Liver (tissue), 9 donors: ENCODE results near the gene NSMF. TPM values are rescaled to one million over a fixed set of nuclear protein-coding genes. Genes with fewer than 3 reads are reported as not detected.

Experiments
- DNase-seq: peaks from one replicate; pipeline ENCODE4 v3.0.0-alpha.2; 2017; ENCODE audit warnings: low spot score
- H3K27ac ChIP-seq, 2 donors: one replicate each; pipeline ENCODE4 v1.7.0; 2013; ENCODE audit warnings: inconsistent platforms in 2 of 2, low read length in 2 of 2, control low read depth in 1 of 2, low read depth in 1 of 2, mild to moderate bottlenecking in 1 of 2
- H3K27me3 ChIP-seq, 4 donors: one replicate each; pipeline versions ENCODE4 v1.6.1 to v1.7.0; 2013; ENCODE audit warnings: low read length in 3 of 4, inconsistent platforms in 1 of 4, mild to moderate bottlenecking in 1 of 4, moderate library complexity in 1 of 4; ENCODE audit not compliant: control insufficient read depth in 4 of 4, insufficient read depth in 4 of 4
- H3K36me3 ChIP-seq, 4 donors: one replicate each; pipeline versions ENCODE4 v1.6.1 to v1.7.0; 2013; ENCODE audit warnings: low read length in 3 of 4, mild to moderate bottlenecking in 3 of 4, low read depth in 1 of 4, moderate library complexity in 1 of 4; ENCODE audit not compliant: control insufficient read depth in 4 of 4, insufficient read depth in 3 of 4
- H3K4me1 ChIP-seq, 4 donors: one replicate each; pipeline versions ENCODE4 v1.6.1 to v1.7.0; 2013; ENCODE audit warnings: low read length in 3 of 4, mild to moderate bottlenecking in 3 of 4, moderate library complexity in 1 of 4; ENCODE audit not compliant: control insufficient read depth in 4 of 4, insufficient read depth in 4 of 4
- H3K4me3 ChIP-seq, 3 donors: one replicate each; pipeline versions ENCODE4 v1.6.1 to v1.7.0; 2013; ENCODE audit warnings: low read length in 3 of 3, control low read depth in 1 of 3, low read depth in 1 of 3, mild to moderate bottlenecking in 1 of 3
- H3K9ac ChIP-seq, 2 donors: one replicate each; pipeline ENCODE4 v1.7.0; 2013; ENCODE audit warnings: low read length in 2 of 2, mild to moderate bottlenecking in 2 of 2, moderate library complexity in 2 of 2, control low read depth in 1 of 2, low read depth in 1 of 2
- H3K9me3 ChIP-seq, 4 donors: one replicate each; pipeline versions ENCODE4 v1.6.1 to v1.7.0; 2013; ENCODE audit warnings: low read length in 3 of 4; ENCODE audit not compliant: control insufficient read depth in 4 of 4
- EGR1 ChIP-seq, 2 donors: IDR thresholded peaks; 2 replicates each; pipeline ENCODE4 v1.6.1; 2016 to 2018; ENCODE audit warnings: antibody characterized with exemption in 2 of 2, low read depth in 2 of 2
- FOXA1 ChIP-seq: IDR thresholded peaks from 2 replicates; pipeline ENCODE4 v1.6.1; 2016; ENCODE audit warnings: antibody characterized with exemption
- FOXA2 ChIP-seq: IDR thresholded peaks from 2 replicates; pipeline ENCODE4 v1.6.1; 2016; ENCODE audit warnings: antibody characterized with exemption
- GABPA ChIP-seq, 2 donors: IDR thresholded peaks in 1 of 2; conservative IDR thresholded peaks in 1 of 2; 2 replicates each; pipeline ENCODE4 v1.6.1; 2016; ENCODE audit warnings: antibody characterized with exemption in 2 of 2, mild to moderate bottlenecking in 1 of 2, moderate library complexity in 1 of 2
- HNF4A ChIP-seq, 2 donors: conservative IDR thresholded peaks; 2 replicates each; pipeline ENCODE4 v1.6.1; 2016; ENCODE audit warnings: antibody characterized with exemption in 2 of 2, mild to moderate bottlenecking in 2 of 2
- JUND ChIP-seq, 2 donors: IDR thresholded peaks; 2 replicates each; pipeline ENCODE4 v1.6.1; 2016; ENCODE audit warnings: antibody characterized with exemption in 2 of 2
- NR2F2 ChIP-seq: IDR thresholded peaks from 2 replicates; pipeline ENCODE4 v1.6.1; 2016; ENCODE audit warnings: antibody characterized with exemption
- RAD21 ChIP-seq, 2 donors: IDR thresholded peaks; 2 replicates each; pipeline ENCODE4 v1.6.1; 2016; ENCODE audit warnings: antibody characterized with exemption in 2 of 2, mild to moderate bottlenecking in 2 of 2
- RXRA ChIP-seq, 2 donors: IDR thresholded peaks; 2 replicates each; pipeline ENCODE4 v1.6.1; 2017 to 2018; ENCODE audit warnings: antibody characterized with exemption in 2 of 2, mild to moderate bottlenecking in 1 of 2
- SP1 ChIP-seq: IDR thresholded peaks from 2 replicates; pipeline ENCODE4 v1.6.1; 2018; ENCODE audit warnings: antibody characterized with exemption, mild to moderate bottlenecking
- TAF1 ChIP-seq: conservative IDR thresholded peaks from 2 replicates; pipeline ENCODE4 v1.6.1; 2016; ENCODE audit warnings: antibody characterized with exemption, mild to moderate bottlenecking
- YY1 ChIP-seq: IDR thresholded peaks from 2 replicates; pipeline ENCODE4 v1.6.1; 2016; ENCODE audit warnings: antibody characterized with exemption, mild to moderate bottlenecking
- WGBS: extraction: QIAGEN DNeasy Blood & Tissue Kit; methylation state at CpG from one replicate; pipeline ENCODE4 v1.1.7; 2013; 5-methylcytosine and 5-hydroxymethylcytosine counted together
- polyA plus RNA-seq, 2 donors: library from polyadenylated mRNA; stranded (reverse) in 1 of 2; unstranded in 1 of 2; fragments of 200-250 nt in 1 of 2; fragments of >200 nt in 1 of 2; fragmentation: Nextera tagmentation in 1 of 2; extraction: Ambion mirVana in 1 of 2; gene quantifications; one replicate each; pipeline versions ENCODE4 v1.2.1 to v1.2.3, GENCODE V29; 2013 to 2015
- total RNA-seq, 2 donors: library from RNA; depleted of rRNA; stranded (reverse); fragments of >200 nt; gene quantifications; one replicate each; pipeline ENCODE4 v1.2.3, GENCODE V29; 2014
- TF ChIP-seq, protein P1 (sequence below): IDR thresholded peaks from 2 replicates; pipeline ENCODE4 v1.6.1; 2016; ENCODE audit warnings: antibody characterized with exemption
- TF ChIP-seq, protein P2 (sequence below): fragments of 150-350 bp; IDR thresholded peaks from 2 replicates; pipeline ENCODE4 v1.5.1; 2017; ENCODE audit warnings: improper control_type of control experiment, low read depth, low read length; ENCODE audit not compliant: missing input control
- TF ChIP-seq, protein P3 (sequence below): IDR thresholded peaks from 2 replicates; pipeline ENCODE4 v1.6.1; 2016; ENCODE audit warnings: antibody characterized with exemption
- TF ChIP-seq, protein P4 (sequence below): IDR thresholded peaks from 2 replicates; pipeline ENCODE4 v1.6.1; 2016; ENCODE audit warnings: antibody characterized with exemption
- donor health status: healthy.
- donor health status: healthy.
- donor health status: healthy.
- donor health status: healthy.
- donor health status: healthy.

The NSMF gene
- total and polyA plus RNA-seq, 4 donors: 1.7 to 13.5 (median 8.7) TPM

DNA sequence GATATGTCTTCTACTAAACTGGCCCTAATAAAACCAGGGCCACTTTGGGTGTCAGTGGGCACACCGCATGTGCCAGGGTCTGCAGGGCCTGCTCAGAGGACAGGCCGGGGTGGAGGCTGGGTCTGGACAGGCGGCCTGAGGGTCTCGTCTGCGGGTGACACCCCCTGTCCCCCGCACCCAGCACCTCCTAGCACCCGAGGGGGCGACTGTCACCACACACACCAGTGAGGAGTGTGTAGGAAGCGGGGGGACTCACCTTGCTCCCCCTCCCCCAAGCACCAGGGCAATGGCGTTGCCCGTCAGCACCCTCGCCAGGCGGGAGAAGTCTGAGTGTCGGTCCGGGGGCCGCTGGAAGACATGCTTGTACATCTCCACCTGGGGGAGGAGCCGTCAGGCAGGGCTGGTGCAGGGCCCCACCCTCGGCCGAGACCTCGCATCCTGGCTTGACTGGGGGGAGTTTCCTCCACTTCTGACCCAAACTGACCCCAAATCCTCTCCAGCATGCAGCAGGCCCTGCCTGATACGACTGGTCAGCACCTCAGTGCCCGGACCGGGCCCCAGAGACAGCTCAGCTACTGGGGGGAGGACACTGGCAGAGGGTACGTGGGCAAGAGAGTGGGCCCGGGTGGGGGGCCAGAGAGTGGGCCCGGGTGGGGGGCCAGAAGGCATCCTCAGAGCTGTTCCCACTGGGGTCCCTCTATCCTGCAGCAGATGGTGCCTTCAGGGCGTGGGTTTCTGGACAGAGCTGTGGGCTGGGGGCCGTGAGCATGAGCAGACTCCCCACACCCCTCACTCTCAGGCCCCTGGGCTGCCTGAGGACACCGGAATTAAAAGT lies 18.9 kb upstream of the NSMF start:
- peaks cover 0 to 8% (median 7%) of the 10 kb centered on the region in 4 donors for H3K4me1 ChIP-seq
- no peak overlapping the region for H3K27ac ChIP-seq
- H3K9ac ChIP-seq: no peak overlapping the region
- TF ChIP-seq RAD21 (IDR thresholded peaks at IDR 0.05) (no peak), JUND (IDR thresholded peaks at IDR 0.05) (no peak), NR2F2 (no peak), EGR1 (IDR thresholded peaks at IDR 0.05; ENCODE audit: low read depth in 2 of 2) (no peak), TAF1 (no peak), GABPA (IDR thresholded peaks at IDR 0.05 in 1 of 2, conservative IDR thresholded peaks at IDR 0.05 in 1 of 2) (no peak), HNF4A (conservative IDR thresholded peaks at IDR 0.05) (no peak), RXRA (IDR thresholded peaks at IDR 0.05) (no peak), YY1 (no peak), SP1 (no peak), FOXA2 (no peak)
- TF ChIP-seq, protein P1, sequence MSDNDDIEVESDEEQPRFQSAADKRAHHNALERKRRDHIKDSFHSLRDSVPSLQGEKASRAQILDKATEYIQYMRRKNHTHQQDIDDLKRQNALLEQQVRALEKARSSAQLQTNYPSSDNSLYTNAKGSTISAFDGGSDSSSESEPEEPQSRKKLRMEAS: no peak
- TF ChIP-seq, protein P2, sequence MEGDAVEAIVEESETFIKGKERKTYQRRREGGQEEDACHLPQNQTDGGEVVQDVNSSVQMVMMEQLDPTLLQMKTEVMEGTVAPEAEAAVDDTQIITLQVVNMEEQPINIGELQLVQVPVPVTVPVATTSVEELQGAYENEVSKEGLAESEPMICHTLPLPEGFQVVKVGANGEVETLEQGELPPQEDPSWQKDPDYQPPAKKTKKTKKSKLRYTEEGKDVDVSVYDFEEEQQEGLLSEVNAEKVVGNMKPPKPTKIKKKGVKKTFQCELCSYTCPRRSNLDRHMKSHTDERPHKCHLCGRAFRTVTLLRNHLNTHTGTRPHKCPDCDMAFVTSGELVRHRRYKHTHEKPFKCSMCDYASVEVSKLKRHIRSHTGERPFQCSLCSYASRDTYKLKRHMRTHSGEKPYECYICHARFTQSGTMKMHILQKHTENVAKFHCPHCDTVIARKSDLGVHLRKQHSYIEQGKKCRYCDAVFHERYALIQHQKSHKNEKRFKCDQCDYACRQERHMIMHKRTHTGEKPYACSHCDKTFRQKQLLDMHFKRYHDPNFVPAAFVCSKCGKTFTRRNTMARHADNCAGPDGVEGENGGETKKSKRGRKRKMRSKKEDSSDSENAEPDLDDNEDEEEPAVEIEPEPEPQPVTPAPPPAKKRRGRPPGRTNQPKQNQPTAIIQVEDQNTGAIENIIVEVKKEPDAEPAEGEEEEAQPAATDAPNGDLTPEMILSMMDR: no peak
- TF ChIP-seq, protein P3, sequence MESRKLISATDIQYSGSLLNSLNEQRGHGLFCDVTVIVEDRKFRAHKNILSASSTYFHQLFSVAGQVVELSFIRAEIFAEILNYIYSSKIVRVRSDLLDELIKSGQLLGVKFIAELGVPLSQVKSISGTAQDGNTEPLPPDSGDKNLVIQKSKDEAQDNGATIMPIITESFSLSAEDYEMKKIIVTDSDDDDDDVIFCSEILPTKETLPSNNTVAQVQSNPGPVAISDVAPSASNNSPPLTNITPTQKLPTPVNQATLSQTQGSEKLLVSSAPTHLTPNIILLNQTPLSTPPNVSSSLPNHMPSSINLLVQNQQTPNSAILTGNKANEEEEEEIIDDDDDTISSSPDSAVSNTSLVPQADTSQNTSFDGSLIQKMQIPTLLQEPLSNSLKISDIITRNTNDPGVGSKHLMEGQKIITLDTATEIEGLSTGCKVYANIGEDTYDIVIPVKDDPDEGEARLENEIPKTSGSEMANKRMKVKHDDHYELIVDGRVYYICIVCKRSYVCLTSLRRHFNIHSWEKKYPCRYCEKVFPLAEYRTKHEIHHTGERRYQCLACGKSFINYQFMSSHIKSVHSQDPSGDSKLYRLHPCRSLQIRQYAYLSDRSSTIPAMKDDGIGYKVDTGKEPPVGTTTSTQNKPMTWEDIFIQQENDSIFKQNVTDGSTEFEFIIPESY: no peak
- TF ChIP-seq, protein P4, sequence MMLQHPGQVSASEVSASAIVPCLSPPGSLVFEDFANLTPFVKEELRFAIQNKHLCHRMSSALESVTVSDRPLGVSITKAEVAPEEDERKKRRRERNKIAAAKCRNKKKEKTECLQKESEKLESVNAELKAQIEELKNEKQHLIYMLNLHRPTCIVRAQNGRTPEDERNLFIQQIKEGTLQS: no peak
- peaks cover 0 to 8% (median 6%) of the 10 kb centered on the region in 4 donors for H3K36me3 ChIP-seq
- no peak overlapping the region for H3K4me3 ChIP-seq
- no peak for DNase-seq
- H3K27me3 ChIP-seq: no peaks in the 10 kb centered on the region
- WGBS: 93% methylated on average over 29 of the region's 29 CpGs
- H3K9me3 ChIP-seq: peaks cover 2 to 12% (median 6%) of the 10 kb centered on the region in 4 donors

DNA sequence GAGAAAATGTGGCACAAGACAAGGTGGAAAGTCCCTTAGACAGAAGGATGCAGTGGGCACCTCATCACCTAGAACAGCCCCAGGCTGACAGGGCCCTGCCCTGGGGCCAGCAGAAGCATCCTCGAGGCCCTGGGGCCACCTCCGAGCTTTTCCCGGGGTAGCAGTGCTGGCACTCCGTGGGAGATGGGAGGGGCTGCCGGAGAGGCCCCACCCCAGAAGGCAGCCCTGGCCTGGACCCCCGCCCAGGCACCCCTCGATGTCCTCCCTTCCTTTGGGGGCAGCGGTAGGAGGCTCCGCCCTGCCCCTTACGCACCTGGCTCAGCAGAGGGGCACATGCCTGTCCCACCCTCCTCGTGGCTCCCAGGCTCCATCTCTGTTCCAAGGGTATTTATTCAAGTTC lies 17.7 kb upstream of the NSMF start:
- H3K9ac ChIP-seq: no peak overlapping the region
- peaks cover 2 to 12% (median 6%) of the 10 kb centered on the region in 4 donors for H3K9me3 ChIP-seq
- WGBS: 93% methylated on average over 11 of the region's 11 CpGs
- H3K27me3 ChIP-seq: no peaks in the 10 kb centered on the region
- H3K27ac ChIP-seq: no peak overlapping the region
- H3K36me3 ChIP-seq: peaks cover 0 to 8% (median 6%) of the 10 kb centered on the region in 4 donors
- H3K4me1 ChIP-seq: peaks cover 0 to 2% (median under 1%) of the 10 kb centered on the region in 4 donors
- DNase-seq: no peak
- no peak for TF ChIP-seq FOXA1
- no peak for TF ChIP-seq JUND (IDR thresholded peaks at IDR 0.05)
- H3K4me3 ChIP-seq: no peak overlapping the region
